ENCODE data around the gene DOCK1.

Gene DOCK1

DNA sequence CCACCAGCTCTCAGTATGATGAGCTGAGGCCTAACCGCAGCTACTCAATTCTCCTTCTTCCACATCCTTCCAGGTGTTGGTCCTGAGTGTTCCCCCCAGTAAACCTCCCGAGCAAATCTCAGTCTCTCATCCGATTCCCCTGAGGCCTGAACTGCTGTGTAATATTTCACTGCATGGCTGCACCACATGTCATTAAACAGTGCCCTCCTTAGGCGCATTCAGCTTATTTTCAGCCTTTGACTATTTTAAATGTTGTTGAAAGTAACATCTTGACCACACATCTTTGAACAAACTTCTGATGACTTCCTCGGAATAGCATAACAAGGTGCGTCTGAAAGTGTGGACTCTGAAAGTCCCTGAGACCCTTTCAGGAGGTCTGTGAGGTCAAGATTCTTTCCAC is 581.1 kb downstream of the DOCK1 start:
- Histone ChIP-seq H3K27me3 (ENCODE audit: control insufficient read depth in 1 of 2, insufficient read depth in 1 of 2, low read length in 2 of 2) (peaks cover 13 to 19% of the 10 kb centered on the region in 2 experiments), H4K91ac (ENCODE audit: low read length) (no peak overlapping the region), H2AFZ (ENCODE audit: low read depth, low read length) (no peak overlapping the region), H3K4me2 (ENCODE audit: low read length, poor library complexity, severe bottlenecking) (no peak overlapping the region), H3K4me3 (ENCODE audit: insufficient read depth in 1 of 2, low read depth in 1 of 2, low read length in 2 of 2) (no peak overlapping the region), H3K4me1 (ENCODE audit: control insufficient read depth, insufficient read depth, low read depth, low read length) (peaks cover 7% of the 10 kb centered on the region), H3K79me1 (replicated peaks; ENCODE audit: low read length, poor library complexity, severe bottlenecking) (no peaks in the 10 kb centered on the region), H3K9me3 (ENCODE audit: control insufficient read depth, low read length) (no peaks in the 10 kb centered on the region), H3K18ac (ENCODE audit: low read depth in 1 of 2, low read length in 2 of 2) (no peak overlapping the region), H2BK15ac (ENCODE audit: low read depth, poor library complexity, severe bottlenecking) (no peak overlapping the region), H3K4ac (ENCODE audit: low read depth in 1 of 2, low read length in 2 of 2) (no peak overlapping the region), H3K23ac (ENCODE audit: low read length in 2 of 2) (no peak overlapping the region), H2BK12ac (ENCODE audit: low read length in 2 of 2) (no peak overlapping the region), H3K27ac (ENCODE audit: low read length, poor library complexity, severe bottlenecking) (no peak overlapping the region), H3K9ac (ENCODE audit: low read length) (no peak overlapping the region), H4K8ac (ENCODE audit: low read length) (no peak overlapping the region), H2AK5ac (ENCODE audit: low read length, severe bottlenecking) (no peak overlapping the region), H3K36me3 (ENCODE audit: control insufficient read depth in 1 of 2, insufficient read depth in 2 of 2, low read depth in 1 of 2, low read length in 2 of 2) (no peaks in the 10 kb centered on the region), H3K14ac (ENCODE audit: low read length in 2 of 2) (no peak overlapping the region), H2BK120ac (ENCODE audit: low read depth, low read length) (no peak overlapping the region), H2BK5ac (ENCODE audit: low read depth, low read length, poor library complexity, severe bottlenecking) (no peak overlapping the region)
- 81% methylated on average over 6 of the region's 6 CpGs for WGBS
- no peak for DNase-seq

- Histone ChIP-seq H3K9ac (ENCODE audit: low read length) (no peak overlapping the region), H2AFZ (ENCODE audit: low read depth, low read length) (no peak overlapping the region), H3K18ac (ENCODE audit: low read depth in 1 of 2, low read length in 2 of 2) (no peak overlapping the region), H3K27me3 (ENCODE audit: control insufficient read depth in 1 of 2, insufficient read depth in 1 of 2, low read length in 2 of 2) (peaks cover 3 to 37% of the 10 kb centered on the region in 2 experiments), H3K4me1 (ENCODE audit: control insufficient read depth, insufficient read depth, low read depth, low read length) (no peaks in the 10 kb centered on the region), H3K4me2 (ENCODE audit: low read length, poor library complexity, severe bottlenecking) (no peak overlapping the region), H3K14ac (ENCODE audit: low read length in 2 of 2) (no peak overlapping the region), H3K36me3 (ENCODE audit: control insufficient read depth in 1 of 2, insufficient read depth in 2 of 2, low read depth in 1 of 2, low read length in 2 of 2) (no peaks in the 10 kb centered on the region), H2AK5ac (ENCODE audit: low read length, severe bottlenecking) (no peak overlapping the region), H3K4ac (ENCODE audit: low read depth in 1 of 2, low read length in 2 of 2) (no peak overlapping the region), H4K91ac (ENCODE audit: low read length) (no peak overlapping the region), H3K9me3 (ENCODE audit: control insufficient read depth, low read length) (no peaks in the 10 kb centered on the region), H3K4me3 (ENCODE audit: insufficient read depth in 1 of 2, low read depth in 1 of 2, low read length in 2 of 2) (no peak overlapping the region), H3K79me1 (replicated peaks; ENCODE audit: low read length, poor library complexity, severe bottlenecking) (no peaks in the 10 kb centered on the region), H2BK120ac (ENCODE audit: low read depth, low read length) (no peak overlapping the region), H2BK5ac (ENCODE audit: low read depth, low read length, poor library complexity, severe bottlenecking) (no peak overlapping the region), H3K23ac (ENCODE audit: low read length in 2 of 2) (no peak overlapping the region), H3K27ac (ENCODE audit: low read length, poor library complexity, severe bottlenecking) (no peak overlapping the region), H2BK15ac (ENCODE audit: low read depth, poor library complexity, severe bottlenecking) (no peak overlapping the region), H2BK12ac (ENCODE audit: low read length in 2 of 2) (no peak overlapping the region), H4K8ac (ENCODE audit: low read length) (no peak overlapping the region)
- WGBS: 51% methylated on average over 6 of the region's 8 CpGs
- DNase-seq: no peak
These were observed 587.5 kb downstream of the DOCK1 start for GRCh38 chr10:127492607-127493250.

- H3K14ac ChIP-seq (ENCODE audit: low read length in 2 of 2): no peak overlapping the region
- 75% methylated on average over 13 of the region's 13 CpGs for WGBS
- no peaks in the 10 kb centered on the region for H3K36me3 ChIP-seq (ENCODE audit: control insufficient read depth in 1 of 2, insufficient read depth in 2 of 2, low read depth in 1 of 2, low read length in 2 of 2)
- H3K9me3 ChIP-seq (ENCODE audit: control insufficient read depth, low read length): no peaks in the 10 kb centered on the region
- H3K23ac ChIP-seq (ENCODE audit: low read length in 2 of 2): no peak overlapping the region
- no peak overlapping the region for H3K4me3 ChIP-seq (ENCODE audit: insufficient read depth in 1 of 2, low read depth in 1 of 2, low read length in 2 of 2)
- H3K18ac ChIP-seq (ENCODE audit: low read depth in 1 of 2, low read length in 2 of 2): no peak overlapping the region
- H3K79me1 ChIP-seq (replicated peaks; ENCODE audit: low read length, poor library complexity, severe bottlenecking): no peaks in the 10 kb centered on the region
- H3K4me2 ChIP-seq (ENCODE audit: low read length, poor library complexity, severe bottlenecking): no peak overlapping the region
- no peak overlapping the region for H2BK5ac ChIP-seq (ENCODE audit: low read depth, low read length, poor library complexity, severe bottlenecking)
- H4K91ac ChIP-seq (ENCODE audit: low read length): no peak overlapping the region
- H2BK120ac ChIP-seq (ENCODE audit: low read depth, low read length): no peak overlapping the region
- no peak overlapping the region for H2BK15ac ChIP-seq (ENCODE audit: low read depth, poor library complexity, severe bottlenecking)
- no peak overlapping the region for H2AK5ac ChIP-seq (ENCODE audit: low read length, severe bottlenecking)
- no peak overlapping the region for H2BK12ac ChIP-seq (ENCODE audit: low read length in 2 of 2)
- H3K27me3 ChIP-seq (ENCODE audit: control insufficient read depth in 1 of 2, insufficient read depth in 1 of 2, low read length in 2 of 2): peaks cover 3 to 50% of the 10 kb centered on the region in 2 experiments
- no peak overlapping the region for H4K8ac ChIP-seq (ENCODE audit: low read length)
- no peak overlapping the region for H3K4ac ChIP-seq (ENCODE audit: low read depth in 1 of 2, low read length in 2 of 2)
- H3K27ac ChIP-seq (ENCODE audit: low read length, poor library complexity, severe bottlenecking): no peak overlapping the region
- H3K9ac ChIP-seq (ENCODE audit: low read length): no peak overlapping the region
- H3K4me1 ChIP-seq (ENCODE audit: control insufficient read depth, insufficient read depth, low read depth, low read length): no peaks in the 10 kb centered on the region
- no peak for DNase-seq
- no peak overlapping the region for H2AFZ ChIP-seq (ENCODE audit: low read depth, low read length)
These were observed 590.8 kb downstream of the DOCK1 start for GRCh38 chr10:127496035-127496434.

DNA sequence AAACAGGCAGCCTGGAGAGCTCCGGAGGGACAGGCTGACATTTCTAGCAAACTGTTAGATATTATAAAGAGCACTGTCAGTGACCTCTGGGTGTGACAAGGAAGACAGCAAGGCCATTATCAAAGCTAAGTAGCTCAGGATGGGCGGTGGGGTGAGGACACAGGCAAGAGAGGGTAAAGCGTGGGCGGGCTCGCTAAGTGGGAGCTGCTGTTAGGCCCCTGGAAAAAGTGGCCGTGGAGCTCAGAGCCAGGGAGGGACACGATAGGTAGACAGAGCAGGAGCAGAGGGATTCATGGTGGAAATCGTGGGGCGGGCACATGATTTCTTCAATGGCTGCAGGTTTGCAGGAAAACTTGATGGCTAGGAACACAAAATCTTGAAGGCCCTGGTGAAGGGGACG is 592.5 kb downstream of the DOCK1 start:
- H3K23ac ChIP-seq (ENCODE audit: low read length in 2 of 2): no peak overlapping the region
- no peaks in the 10 kb centered on the region for H3K4me1 ChIP-seq (ENCODE audit: control insufficient read depth, insufficient read depth, low read depth, low read length)
- peaks cover 0 to 52% of the 10 kb centered on the region in 2 experiments for H3K27me3 ChIP-seq (ENCODE audit: control insufficient read depth in 1 of 2, insufficient read depth in 1 of 2, low read length in 2 of 2)
- H4K8ac ChIP-seq (ENCODE audit: low read length): no peak overlapping the region
- no peak overlapping the region for H2BK12ac ChIP-seq (ENCODE audit: low read length in 2 of 2)
- H3K36me3 ChIP-seq (ENCODE audit: control insufficient read depth in 1 of 2, insufficient read depth in 2 of 2, low read depth in 1 of 2, low read length in 2 of 2): no peaks in the 10 kb centered on the region
- no peaks in the 10 kb centered on the region for H3K9me3 ChIP-seq (ENCODE audit: control insufficient read depth, low read length)
- H3K27ac ChIP-seq (ENCODE audit: low read length, poor library complexity, severe bottlenecking): no peak overlapping the region
- no peak overlapping the region for H2BK120ac ChIP-seq (ENCODE audit: low read depth, low read length)
- DNase-seq: no peak
- no peak overlapping the region for H3K9ac ChIP-seq (ENCODE audit: low read length)
- H2AK5ac ChIP-seq (ENCODE audit: low read length, severe bottlenecking): no peak overlapping the region
- H2AFZ ChIP-seq (ENCODE audit: low read depth, low read length): no peak overlapping the region
- H2BK5ac ChIP-seq (ENCODE audit: low read depth, low read length, poor library complexity, severe bottlenecking): no peak overlapping the region
- H3K4me2 ChIP-seq (ENCODE audit: low read length, poor library complexity, severe bottlenecking): no peak overlapping the region
- H3K18ac ChIP-seq (ENCODE audit: low read depth in 1 of 2, low read length in 2 of 2): no peak overlapping the region
- no peak overlapping the region for H4K91ac ChIP-seq (ENCODE audit: low read length)
- H3K79me1 ChIP-seq (replicated peaks; ENCODE audit: low read length, poor library complexity, severe bottlenecking): no peaks in the 10 kb centered on the region
- WGBS: 90% methylated on average over 10 of the region's 10 CpGs
- H3K14ac ChIP-seq (ENCODE audit: low read length in 2 of 2): no peak overlapping the region
- no peak overlapping the region for H2BK15ac ChIP-seq (ENCODE audit: low read depth, poor library complexity, severe bottlenecking)
- H3K4ac ChIP-seq (ENCODE audit: low read depth in 1 of 2, low read length in 2 of 2): no peak overlapping the region
- no peak overlapping the region for H3K4me3 ChIP-seq (ENCODE audit: insufficient read depth in 1 of 2, low read depth in 1 of 2, low read length in 2 of 2)
